HG03520 (cell line): ENCODE data around the gene COL1A1.

Experiments used
- ATAC-seq: cut with Tn5 transposase; IDR thresholded peaks from one replicate; pipeline ENCODE4 v1.9.1; 2021; ENCODE audit warnings: mild to moderate bottlenecking, moderate library complexity; ENCODE audit not compliant: unreplicated experiment

COL1A1 gene

DNA sequence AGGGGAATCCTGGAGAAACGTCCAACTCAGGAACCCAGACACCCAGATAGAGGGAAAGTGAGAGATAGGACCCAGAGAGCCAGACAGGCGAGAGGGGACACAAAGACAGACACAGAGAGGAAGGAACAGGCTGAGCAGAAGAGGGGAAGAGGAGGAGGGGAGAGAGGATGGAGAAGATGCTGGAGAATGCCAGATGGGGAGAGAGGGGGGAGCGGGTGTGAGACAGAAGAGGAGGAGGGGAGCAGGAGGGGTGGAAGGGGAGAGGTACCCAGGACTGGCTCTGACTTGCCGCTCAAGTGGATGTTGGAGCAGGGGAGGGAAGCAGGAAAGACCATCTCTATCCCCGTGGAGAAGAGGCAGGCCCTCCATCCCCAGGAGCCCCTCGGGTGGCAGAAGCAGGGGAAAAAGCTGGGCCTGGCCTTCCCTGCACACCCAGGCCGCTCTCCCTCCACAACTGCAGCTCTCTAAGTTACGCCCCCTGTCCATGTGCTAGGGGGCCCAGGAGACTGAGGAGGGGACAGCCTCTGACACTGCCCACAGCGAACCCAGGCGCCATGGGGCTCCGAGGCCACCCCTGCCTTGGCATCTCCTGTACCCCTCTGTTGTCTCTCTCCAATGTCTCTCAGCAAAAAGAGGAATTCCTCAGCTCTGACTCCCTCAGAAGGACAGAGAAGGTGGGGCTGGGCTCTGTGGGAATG, 55.8 kb downstream of the COL1A1 start:
- no peak for ATAC-seq

DNA sequence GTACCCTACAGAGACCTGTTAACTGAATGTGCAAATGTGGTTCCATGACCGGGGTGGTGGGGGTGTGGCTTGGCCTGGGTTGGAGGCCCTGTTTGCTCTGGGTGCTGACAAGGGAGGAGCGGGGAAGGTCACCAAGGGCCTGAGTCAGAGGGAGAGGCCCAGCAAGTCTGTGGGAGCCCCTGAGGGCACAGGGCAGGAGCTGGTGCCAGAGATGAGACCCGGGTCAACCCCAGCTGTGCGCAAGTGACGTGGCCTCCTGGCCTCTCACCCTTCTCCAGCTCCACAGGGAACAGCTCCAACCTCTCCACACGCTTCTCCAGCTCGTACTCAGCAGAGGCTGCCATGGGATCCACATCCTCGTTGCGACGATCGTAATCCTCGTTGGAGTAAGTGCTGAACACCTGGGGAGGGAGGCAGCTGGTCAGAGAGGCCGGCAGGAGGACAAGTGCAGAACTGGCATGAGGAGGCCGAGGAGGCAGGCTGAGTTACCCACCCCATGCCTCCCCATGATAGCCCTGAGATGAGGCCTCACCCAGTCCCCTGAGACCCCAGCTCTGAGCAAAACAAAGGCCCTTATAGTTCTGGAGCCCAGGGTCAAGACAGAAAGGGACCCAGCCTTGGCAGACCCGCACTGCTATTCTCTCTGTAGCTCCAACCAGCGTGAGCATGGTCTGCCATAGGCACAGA, 56.4 kb downstream of the COL1A1 start:
- ATAC-seq, result no peak

DNA sequence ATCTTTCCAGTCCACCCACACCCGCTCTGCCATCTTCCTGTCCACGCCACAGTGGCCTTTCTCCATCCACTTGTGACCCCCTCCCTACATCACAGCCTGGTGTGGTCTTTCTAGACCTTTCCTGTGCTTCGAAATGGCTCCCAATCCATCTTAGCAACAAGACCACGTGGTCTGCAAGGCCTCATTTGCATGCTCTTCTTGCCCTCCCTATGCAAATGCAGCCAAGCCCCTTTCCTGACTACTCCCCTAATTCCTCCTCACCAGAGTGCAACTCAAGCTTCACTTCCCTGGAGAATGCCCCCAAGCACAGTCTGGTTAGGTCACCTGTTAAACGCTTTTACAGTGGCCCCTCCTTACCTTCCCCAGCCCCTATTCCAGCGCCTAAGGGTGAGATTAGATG, 57.1 kb downstream of the COL1A1 start:
- ATAC-seq, result no peak

DNA sequence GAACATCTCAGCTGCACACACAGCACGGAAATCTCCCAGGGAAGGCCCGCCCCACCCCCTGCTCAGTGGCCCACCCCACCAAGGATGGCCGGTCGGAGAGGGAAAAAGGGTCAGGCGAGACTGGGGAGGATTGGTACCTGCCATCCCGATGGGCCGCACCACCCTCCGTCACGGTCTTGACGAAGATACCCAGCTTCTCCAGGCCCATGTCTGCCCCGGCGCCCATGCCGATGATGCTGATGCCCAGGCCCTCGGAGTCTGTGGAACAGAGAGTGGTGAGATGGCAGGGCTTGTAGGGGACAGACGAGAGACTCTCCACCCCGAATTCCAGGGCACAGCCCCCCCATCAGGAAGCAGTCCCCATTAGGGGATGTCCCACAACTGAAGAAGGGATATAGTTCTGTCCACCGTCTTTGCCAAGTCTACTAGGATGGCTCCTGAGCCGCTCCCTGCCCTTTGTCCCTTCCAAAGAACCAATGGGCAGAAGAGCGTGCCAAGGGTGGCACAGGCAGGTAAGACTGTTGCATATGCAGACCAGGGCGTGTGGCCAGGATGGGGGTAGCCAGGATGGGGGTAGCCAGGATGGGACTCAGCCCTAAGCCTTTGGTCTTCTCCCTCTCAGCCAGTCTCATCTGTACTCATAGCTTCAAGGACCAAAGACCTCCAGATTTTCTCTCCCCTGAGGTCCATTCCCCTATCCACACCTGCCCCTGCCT, 57.8 kb downstream of the COL1A1 start:
- ATAC-seq, result no peak

DNA sequence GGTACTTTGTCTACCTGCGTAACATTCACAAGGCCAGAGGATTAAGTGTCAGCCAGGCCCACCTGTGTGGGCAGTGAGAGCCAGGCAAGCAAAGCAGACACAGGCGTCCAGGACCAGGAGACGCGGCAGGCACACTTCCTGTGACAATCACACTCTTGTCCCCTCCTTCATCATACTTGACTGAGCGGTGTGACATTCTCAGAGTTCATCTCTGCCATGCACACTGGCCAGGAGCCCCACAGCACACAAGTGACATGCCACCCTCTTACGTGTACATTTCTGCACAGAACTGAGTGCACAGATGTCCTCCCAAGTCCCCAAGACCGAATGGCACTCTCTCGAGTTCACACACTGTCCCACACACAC, 59.7 kb downstream of the COL1A1 start:
- ATAC-seq, result no peak

DNA sequence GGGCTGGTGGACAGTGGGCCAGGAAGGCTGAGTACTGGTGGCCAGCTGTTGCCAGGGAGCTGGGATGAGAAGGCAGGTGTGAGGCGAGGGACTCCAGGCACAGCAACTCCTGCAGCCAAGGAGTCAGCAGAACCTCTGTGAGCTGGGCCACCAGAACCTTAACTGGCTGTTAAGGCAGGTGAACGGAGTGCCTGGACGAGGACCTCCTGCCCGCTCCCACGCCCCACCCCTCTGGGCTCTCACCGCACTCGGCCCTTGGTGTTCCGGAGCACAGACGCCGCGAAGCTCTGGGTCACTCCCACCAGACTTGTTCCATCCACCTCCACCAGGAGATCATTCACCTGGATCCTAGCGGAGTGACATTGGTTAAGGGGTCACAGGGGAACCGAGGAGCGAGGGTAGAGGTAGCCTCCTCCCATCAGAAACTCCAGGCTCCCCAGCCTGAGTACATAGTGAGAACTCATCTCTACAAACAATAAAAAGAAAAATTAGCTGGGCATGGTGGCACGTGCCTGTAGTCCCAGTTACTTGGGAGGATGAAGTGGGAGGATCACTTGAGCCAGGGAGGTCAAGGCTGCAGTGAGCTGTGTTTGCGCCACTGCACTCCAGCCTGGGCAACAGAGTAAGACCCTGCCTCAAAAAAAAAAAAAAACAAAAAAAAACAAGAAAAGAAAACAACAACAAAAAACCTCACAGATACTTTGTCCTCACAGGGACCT, 60.2 kb downstream of the COL1A1 start:
- ATAC-seq, result no peak

DNA sequence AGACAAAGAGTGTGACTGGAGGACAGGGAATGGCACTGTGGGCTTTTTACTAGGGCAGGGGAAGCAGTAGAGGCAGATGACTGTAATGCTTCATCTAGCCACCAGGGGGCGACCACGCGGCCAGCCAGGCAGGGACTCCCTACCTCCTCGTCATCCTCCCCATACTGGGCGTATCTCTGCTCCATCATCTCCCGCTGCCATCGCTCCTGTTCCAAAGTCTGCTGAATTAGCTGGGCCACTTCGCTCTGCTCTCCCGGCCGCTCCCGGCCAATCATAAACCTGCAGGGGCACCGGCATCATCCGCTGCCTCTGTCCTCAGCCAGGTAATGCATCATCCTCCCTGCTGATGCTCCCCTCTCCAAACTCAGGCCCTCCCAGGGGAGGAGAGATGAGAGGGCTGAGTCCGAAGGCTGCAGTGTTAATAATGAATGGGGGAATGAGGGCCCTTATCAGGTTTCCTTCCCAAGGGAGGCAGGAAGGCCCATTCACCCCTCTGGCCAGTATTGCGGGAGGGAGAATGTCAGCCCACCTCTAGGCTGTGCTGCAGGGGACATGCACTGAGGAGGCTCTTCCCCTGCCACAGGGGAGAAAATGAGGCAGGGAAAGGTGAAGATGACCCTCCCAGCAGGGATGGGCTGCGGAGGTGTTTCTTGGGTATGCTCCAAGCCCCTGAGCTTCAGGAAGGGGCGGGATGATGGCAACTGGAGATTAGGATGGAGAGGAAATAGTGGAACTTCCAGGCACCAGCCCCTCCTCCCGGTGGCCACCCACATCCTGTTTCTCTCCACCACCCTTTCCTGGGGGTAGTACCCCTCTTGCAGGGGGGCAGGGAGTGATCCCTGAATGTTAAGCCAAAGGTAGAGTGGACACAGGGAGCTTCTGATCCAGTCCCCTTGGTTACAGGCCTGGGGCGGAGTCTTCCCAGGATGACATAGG, 61.2 kb downstream of the COL1A1 start:
- ATAC-seq, result no peak

DNA sequence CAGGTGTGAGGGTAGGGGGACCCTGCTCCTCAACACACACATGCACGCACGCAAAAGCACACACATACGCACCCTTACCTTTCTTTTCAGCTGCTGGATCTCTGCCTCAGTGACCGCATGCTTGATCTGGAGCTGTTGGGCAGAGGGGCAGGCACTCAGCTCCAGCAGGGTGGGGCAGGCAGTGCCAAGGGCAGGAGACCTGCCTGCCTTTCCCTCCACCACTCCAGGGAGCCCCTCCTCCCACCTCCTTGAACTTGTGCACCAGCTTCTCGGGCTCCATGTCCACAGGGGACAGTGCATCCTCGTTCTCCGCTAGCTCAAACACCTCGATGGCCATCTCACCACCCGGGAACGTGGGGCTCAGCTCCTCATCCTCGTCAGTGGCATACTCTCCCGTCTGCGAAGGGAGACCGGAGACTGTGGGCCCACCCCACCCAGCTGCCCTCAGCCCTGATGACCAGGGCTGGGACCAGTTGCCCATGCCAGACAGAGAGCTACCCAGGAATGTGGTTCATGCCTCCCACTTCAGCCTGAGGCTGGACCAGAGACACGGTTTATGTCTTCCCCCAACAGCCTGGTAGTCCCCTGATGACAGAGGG, 62.1 kb downstream of the COL1A1 start:
- no peak for ATAC-seq

DNA sequence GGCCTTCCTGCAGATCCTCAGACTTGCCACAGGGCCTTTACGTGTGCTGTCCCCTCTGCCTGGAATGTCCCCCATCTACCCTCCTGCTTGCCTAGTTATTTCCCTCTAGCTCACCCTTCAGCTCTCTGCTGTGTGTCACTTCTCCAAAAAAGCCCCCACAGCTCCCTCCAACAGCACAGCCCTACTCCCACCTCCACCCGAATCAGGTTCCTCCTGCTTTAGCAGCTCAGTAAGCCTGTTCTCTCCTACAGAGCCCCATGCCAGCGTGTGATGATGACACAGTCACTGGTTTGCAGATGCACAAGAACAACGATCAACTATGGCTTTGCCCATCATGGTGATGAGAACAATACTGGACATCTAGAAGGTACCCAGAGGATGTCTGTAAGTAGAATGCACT, 64.4 kb downstream of the COL1A1 start:
- ATAC-seq, result no peak

DNA sequence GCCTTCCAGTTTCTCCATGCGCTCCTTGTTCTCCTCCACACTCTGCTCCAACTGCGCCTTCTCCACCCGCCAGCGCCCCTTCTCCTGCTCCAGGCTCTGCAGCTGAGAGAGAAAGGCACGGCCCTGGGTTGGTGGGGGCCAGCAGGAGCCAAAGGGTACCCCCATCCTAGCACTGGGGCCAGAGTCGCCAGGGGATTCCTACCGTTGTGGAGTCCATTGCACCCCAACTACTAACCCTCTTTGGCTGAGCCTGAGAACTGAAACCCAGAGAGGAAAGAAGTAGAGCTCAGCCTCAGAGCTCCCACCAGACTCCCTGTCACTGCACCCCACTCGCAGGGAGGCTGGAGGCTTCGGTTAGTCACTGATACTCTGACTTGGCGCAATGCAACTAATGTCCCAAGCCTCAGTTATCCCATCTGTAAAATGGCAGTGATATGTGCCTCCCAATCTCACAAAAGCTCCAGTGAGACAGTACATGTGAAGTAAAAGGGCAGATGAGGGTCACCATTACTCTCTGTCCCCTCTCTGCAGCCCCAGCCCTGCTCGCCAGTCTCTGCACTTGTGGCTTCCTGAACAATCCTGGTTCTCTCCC, 65.2 kb downstream of the COL1A1 start:
- no peak for ATAC-seq

DNA sequence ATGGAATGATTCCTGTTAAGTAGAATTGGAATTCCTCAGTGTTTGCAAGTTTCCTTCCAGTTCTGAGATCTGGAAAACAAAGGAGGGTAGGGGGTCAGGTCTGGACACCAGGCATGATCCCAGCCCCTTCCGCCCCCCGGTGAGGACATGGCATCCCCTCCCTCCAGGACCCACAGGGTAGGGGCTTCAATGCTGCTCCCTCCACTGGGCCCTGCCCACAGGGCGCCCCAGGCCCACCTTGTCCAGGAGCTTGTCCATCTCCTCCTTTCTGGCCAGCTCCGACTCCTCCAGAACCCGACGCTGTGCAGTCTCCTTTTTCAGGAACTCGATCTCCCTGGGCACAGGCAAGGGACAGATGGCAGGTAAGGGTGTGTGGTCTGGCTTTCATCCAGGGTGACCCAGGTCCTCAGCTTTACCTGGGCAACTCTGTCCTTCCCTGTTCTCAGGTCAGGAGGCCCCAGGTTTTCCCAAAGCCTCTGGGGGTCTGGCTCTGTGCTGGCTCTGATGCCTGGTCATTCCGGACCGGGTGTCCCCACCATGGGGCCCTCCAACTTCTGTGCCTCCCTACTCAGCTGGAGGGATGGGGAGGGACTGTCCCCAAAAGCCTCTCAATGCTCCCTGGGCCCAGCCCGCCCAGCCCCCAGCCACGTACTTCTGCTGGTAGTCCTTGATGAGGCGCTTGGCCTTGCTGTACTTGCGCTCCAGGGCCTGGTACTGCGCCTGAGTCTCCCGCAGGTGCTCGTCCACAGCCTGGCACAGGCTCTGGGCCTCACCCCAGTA, 65.9 kb downstream of the COL1A1 start:
- ATAC-seq, result no peak

DNA sequence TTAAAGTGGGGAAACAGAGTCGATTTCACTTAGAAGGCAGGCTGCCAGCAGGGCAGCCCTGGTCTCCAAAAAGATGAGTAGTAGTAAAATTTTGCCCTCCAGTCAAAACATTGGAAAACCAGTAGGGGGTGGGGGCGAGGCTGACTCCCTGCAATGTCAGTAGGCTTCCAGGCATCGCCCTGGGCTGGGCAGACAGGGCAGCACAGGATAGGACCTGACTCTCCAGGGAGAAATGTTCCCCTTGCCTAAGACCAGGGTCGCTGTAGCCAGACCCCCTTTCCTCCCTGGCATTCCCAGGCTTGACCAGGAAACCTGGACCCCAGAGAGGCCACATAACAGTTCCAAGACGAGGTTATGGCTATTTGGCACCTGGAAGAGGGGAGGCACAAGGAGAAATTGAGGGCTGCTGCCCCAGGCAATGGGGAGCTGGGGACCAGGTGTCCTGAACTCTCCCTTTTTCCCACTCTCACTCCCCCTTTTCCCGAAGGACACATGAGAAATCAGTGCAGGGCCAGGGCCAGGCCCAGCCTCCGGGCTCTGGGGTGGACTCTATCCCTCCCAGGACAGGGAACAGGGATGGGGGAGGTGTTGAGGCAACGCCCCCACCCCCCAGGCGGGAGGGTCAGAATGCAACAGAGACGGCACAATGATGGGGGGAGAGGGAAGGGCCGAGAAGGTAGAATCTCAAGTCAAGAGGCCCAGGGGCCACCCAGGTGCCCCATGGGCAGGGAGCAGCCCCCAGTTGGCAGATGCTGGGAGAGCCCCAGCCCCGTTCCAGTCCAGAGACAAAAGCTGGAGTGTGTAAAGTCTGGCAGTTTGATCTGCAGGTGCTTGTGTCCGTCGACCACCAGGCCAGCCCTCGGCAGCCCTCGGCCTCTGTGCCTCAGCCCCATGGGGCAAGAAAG, 67.0 kb downstream of the COL1A1 start:
- ATAC-seq, result no peak

DNA sequence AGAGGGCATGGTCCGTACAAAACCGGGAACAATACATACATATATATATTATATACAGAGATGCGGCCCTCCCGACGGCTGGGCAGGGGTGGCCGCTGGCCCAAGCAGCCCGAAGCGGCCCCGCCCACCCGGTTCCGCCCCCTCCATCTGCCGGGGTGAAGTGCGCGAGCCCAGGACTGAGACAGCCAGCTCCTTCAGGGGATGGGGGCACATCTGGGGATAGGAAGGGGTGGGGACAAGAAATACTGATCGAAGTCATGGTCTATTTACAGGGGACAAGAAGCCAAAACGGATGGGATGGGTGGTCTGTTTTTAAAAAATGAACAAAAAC, 67.7 kb downstream of the COL1A1 start:
- ATAC-seq, result no peak
